Fibroblast of the aortic adventitia (primary cell): ENCODE results near the gene MAPK13. TPM values are rescaled to one million over a fixed set of nuclear protein-coding genes. Genes with fewer than 3 reads are reported as not detected.

Source experiments
- DNase-seq: peaks from one replicate; pipeline ENCODE4 v3.0.0-alpha.2; 2010; ENCODE audit warnings: low read depth
- H3K4me3 ChIP-seq: 2 replicates; pipeline ENCODE4 v1.5.1; 2011; ENCODE audit warnings: low read depth, mild to moderate bottlenecking, control low read depth, low read length, moderate library complexity
- CTCF ChIP-seq: IDR thresholded peaks from 2 replicates; pipeline ENCODE4 v1.5.1; 2011; ENCODE audit warnings: mild to moderate bottlenecking, low read length, control low read depth, inconsistent platforms; ENCODE audit not compliant: insufficient read depth
- total RNA-seq: library from RNA; depleted of rRNA; stranded (reverse); fragments of >200 nt; gene quantifications from 2 replicates; pipeline ENCODE4 v1.2.3, GENCODE V29; 2012; ENCODE audit warnings: low replicate concordance

MAPK13 gene
- total RNA-seq, 1 donor = 15.6 TPM

DNA sequence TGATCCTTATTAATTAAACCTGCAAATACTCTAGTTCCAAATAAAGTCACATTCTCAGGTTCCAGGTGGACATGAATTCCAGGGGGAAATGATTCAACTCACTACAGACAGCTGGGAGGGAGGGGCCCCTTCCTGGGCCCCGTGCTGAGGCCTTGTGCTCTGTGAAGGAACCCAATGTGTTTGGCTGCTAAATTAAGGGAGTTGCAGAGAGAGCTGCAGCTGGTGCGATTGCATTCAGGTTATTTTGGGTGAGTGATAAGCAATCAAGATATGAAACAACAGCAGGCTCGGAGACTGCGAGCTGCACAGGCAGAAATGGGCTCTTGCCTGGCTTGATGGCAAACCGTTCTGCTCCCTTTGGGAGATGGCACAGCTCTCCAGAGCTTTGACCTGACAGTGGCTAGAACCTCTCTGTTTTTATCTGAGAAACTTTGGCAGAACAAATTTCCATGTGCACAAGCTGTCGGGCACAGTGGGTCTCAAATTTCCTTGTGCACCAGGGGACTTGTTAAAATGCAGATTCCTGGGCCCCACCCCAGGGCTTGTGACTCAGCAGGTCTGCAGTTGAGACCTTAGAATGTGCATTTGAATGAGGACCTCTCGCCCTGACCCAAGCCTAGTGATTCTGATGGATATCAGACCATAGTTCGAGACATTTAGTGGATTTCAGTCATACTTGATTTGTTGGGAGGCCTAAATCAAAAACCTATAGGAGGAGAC is 9.8 kb downstream of the MAPK13 start:
- no peak overlapping the region for H3K4me3 ChIP-seq
- no peak for DNase-seq
- no peak for TF ChIP-seq CTCF

- no peak for DNase-seq
- H3K4me3 ChIP-seq = no peak overlapping the region
- TF ChIP-seq CTCF = no peak
Observed at GRCh38 chr6:36141091-36141490, 10.8 kb downstream of the MAPK13 start.

DNA sequence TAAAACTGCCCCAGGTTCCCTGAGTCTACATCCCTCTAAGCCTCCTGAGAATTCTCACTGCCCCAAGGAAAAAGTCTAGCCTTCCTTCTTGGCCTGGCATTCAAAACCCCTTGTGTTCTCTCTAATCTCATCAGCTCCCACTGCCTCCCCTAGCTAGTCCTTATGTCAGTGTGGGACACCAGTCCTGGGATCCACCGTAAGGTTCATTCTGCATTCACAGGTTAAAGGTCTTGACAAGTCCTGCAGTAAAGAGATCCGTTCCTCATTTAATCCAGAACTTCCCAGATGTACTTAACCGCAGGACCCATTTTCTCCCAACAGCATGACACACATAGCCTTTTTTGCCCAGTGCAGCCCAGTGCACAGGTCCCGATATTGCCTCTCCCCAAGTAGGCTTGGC is 11.6 kb downstream of the MAPK13 start:
- no peak for DNase-seq
- H3K4me3 ChIP-seq = no peak overlapping the region
- no peak for TF ChIP-seq CTCF

DNA sequence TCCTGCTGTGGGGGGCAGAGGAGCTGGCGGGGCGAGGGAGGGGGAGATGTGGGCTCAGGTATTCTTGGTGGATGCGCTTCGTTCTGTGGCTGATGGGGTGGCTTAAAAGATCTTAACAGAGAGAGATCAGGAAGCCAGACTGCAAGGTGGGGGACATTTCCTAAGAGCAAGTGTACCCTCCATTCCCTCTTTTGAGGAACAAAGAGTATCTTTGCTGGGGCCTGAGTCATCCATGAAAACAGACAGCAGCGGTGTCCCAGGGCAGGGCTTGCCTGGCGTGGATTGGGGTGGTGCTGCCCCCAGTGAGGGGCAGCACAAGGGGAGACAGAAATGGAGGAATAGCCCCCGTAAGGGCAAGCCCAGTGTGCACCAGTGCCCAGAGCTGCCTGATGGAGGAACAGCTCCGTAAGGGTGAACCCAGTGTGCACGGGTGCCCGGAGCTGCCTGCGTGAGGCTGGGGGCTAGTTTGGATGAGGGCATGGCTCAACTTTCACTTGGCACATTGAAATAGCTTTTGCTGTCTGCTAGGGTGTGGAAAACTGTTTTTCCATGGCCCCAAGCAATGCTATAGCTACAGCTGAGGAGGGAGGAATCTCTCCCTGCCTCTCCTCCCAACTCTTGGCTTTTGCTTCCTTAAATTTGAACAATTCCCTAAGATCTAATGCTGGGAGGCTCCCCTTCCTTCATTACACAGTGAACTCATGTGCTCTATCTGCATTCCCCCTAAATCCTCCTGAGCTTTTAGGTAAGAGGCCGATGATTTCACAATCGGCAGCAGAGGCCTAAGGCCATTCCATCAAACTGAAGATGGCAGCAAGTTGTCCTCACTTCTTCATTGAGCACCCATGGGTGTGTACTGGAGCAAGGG is 12.9 kb downstream of the MAPK13 start:
- no peak for DNase-seq
- TF ChIP-seq CTCF = no peak

GRCh38 chr6:36145495-36145894 is 15.2 kb downstream of the MAPK13 start:
- H3K4me3 ChIP-seq = no peak overlapping the region
- TF ChIP-seq CTCF = no peak
- no peak for DNase-seq

More for the DNA sequence above, 12.9 kb downstream of the MAPK13 start:
- no peak overlapping the region for H3K4me3 ChIP-seq

GRCh38 chr6:36147294-36147693 is 17.0 kb downstream of the MAPK13 start:
- no peak for DNase-seq
- H3K4me3 ChIP-seq = no peak overlapping the region
- no peak for TF ChIP-seq CTCF
